IMR-90 (cell line): ENCODE data around the gene PITX1.

Experiments used
- BHLHE40 ChIP-seq: fragments of 150-350 bp; IDR thresholded peaks from 2 replicates; pipeline ENCODE4 v1.6.1; 2016; ENCODE audit warnings: mild to moderate bottlenecking, low read depth, low read length
- POLR2A ChIP-seq: IDR thresholded peaks from 2 replicates; pipeline ENCODE4 v1.6.1; 2012; ENCODE audit warnings: mild to moderate bottlenecking, low read depth, low read length
- RAD21 ChIP-seq: IDR thresholded peaks from 2 replicates; pipeline ENCODE4 v1.6.1; 2012; ENCODE audit warnings: low read length, improper control_type of control experiment
- RFX5 ChIP-seq: IDR thresholded peaks from 2 replicates; pipeline ENCODE4 v1.8.0; 2012; ENCODE audit warnings: low read depth, mild to moderate bottlenecking, low read length, moderate library complexity
- TF ChIP-seq, protein P1 (sequence below): conservative IDR thresholded peaks from 2 replicates; pipeline ENCODE4 v1.5.1; 2012; ENCODE audit warnings: mild to moderate bottlenecking, low read depth, low read length, improper control_type of control experiment

DNA sequence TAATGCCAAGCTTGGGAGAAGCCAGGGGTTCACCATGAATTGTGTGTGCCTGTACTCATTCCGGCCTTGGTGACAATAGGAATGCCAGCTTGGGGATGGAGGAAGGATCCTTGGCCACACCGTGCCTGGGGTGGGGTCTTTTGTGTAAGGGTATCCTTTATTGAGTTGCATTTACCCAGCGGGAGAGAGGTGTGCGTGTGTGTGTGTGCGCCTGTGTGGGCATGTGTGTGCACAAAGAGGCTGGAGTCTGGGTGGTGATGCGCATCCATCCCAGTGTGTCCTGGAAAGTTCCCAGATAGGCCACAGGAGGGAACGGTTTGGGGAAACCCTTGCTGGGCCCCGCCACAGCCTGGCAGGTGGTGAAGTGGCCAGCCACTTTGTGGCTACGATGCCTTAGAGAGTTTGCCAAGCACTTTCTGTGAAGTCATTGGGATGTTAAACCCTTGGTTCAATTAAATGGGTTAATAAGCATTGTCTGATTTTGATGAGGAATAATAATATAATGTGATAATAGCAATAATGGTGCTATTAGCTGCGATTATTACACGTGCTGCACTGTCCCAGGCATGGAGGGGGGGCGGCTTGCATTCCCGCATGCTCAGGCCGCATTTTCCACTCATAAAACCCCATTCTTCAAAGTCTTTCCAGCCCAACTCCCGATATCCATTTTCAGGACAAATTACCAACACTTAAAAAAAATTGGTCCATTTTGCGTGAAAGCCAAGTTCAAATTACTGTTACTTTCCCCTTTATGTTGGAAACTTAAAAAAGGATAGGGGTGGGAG is 13.7 kb downstream of the PITX1 start:
- no peak for TF ChIP-seq RAD21
- TF ChIP-seq, protein P1, sequence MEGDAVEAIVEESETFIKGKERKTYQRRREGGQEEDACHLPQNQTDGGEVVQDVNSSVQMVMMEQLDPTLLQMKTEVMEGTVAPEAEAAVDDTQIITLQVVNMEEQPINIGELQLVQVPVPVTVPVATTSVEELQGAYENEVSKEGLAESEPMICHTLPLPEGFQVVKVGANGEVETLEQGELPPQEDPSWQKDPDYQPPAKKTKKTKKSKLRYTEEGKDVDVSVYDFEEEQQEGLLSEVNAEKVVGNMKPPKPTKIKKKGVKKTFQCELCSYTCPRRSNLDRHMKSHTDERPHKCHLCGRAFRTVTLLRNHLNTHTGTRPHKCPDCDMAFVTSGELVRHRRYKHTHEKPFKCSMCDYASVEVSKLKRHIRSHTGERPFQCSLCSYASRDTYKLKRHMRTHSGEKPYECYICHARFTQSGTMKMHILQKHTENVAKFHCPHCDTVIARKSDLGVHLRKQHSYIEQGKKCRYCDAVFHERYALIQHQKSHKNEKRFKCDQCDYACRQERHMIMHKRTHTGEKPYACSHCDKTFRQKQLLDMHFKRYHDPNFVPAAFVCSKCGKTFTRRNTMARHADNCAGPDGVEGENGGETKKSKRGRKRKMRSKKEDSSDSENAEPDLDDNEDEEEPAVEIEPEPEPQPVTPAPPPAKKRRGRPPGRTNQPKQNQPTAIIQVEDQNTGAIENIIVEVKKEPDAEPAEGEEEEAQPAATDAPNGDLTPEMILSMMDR, result no peak
- no peak for TF ChIP-seq BHLHE40
- TF ChIP-seq RFX5, result no peak
- TF ChIP-seq POLR2A, result no peak
